GM18907 (cell line): Measurements from ENCODE around the gene CHIT1.

Experiments used
- ATAC-seq: cut with Tn5 transposase; IDR thresholded peaks from one replicate; pipeline ENCODE4 v1.9.1; 2021; ENCODE audit warnings: mild to moderate bottlenecking, moderate library complexity; ENCODE audit not compliant: unreplicated experiment

CHIT1 gene

GRCh38 chr1:203229471-203230135 is at the start of gene CHIT1:
Gene CHIT1, minus strand, starts transcription at chr1:203229673. Its CDS starts 37 bp downstream, at chr1:203229636.
- ATAC-seq = no peak

- ATAC-seq = no peak
Measured at GRCh38 chr1:203278885-203279406, 49.5 kb upstream of the CHIT1 start.

- no peak for ATAC-seq
Measured at GRCh38 chr1:203278082-203278884, 48.8 kb upstream of the CHIT1 start.

GRCh38 chr1:203276916-203277545 is 47.6 kb upstream of the CHIT1 start:
- no peak for ATAC-seq

GRCh38 chr1:203276408-203276807 is 46.9 kb upstream of the CHIT1 start:
- no peak for ATAC-seq

GRCh38 chr1:203275656-203276272 is 46.3 kb upstream of the CHIT1 start:
- no peak for ATAC-seq

- ATAC-seq = no peak
Measured at GRCh38 chr1:203274603-203275381, 45.3 kb upstream of the CHIT1 start.

GRCh38 chr1:203273869-203274602 is 44.6 kb upstream of the CHIT1 start:
- ATAC-seq = peak; percentile 18

- ATAC-seq = peak; percentile 47
Measured at GRCh38 chr1:203273206-203273868, 43.9 kb upstream of the CHIT1 start.

GRCh38 chr1:203272633-203273205 is 43.2 kb upstream of the CHIT1 start:
- ATAC-seq = no peak

- ATAC-seq = no peak
Measured at GRCh38 chr1:203271962-203272632, 42.6 kb upstream of the CHIT1 start.

GRCh38 chr1:203271018-203271743 is 41.7 kb upstream of the CHIT1 start:
- ATAC-seq = peak; percentile 47

- no peak for ATAC-seq
Measured at GRCh38 chr1:203270448-203270847, 41.0 kb upstream of the CHIT1 start.

GRCh38 chr1:203269654-203270020 is 40.2 kb upstream of the CHIT1 start:
- ATAC-seq = no peak

- ATAC-seq = no peak
Measured at GRCh38 chr1:203268901-203269653, 39.6 kb upstream of the CHIT1 start.

GRCh38 chr1:203267912-203268311 is 38.4 kb upstream of the CHIT1 start:
- no peak for ATAC-seq

- peak; percentile 43 for ATAC-seq
Measured at GRCh38 chr1:203267347-203267846, 37.9 kb upstream of the CHIT1 start.
